Upper lobe of right lung (tissue), 1 donor: Measurements from ENCODE around the gene NEGR1. TPM values are rescaled to one million over a fixed set of nuclear protein-coding genes. Genes with fewer than 3 reads are reported as not detected.

Experiments used
- ATAC-seq: fragments of 200-7000 bp; cut with Tn5 transposase; one replicate; pipeline ENCODE4 v1.9.1; 2020; ENCODE audit warnings: mild to moderate bottlenecking, moderate library complexity
- DNase-seq: peaks from one replicate; pipeline ENCODE4 v3.0.0-alpha.2; 2020
- H3K27ac ChIP-seq: fragments of 200-600 bp; one replicate; pipeline ENCODE4 v1.8.0; 2022
- H3K27me3 ChIP-seq: fragments of 200-600 bp; one replicate; pipeline ENCODE4 v1.8.0; 2022; ENCODE audit warnings: mild to moderate bottlenecking
- H3K36me3 ChIP-seq: fragments of 200-600 bp; one replicate; pipeline ENCODE4 v1.8.0; 2022
- H3K4me1 ChIP-seq: fragments of 200-600 bp; one replicate; pipeline ENCODE4 v1.8.0; 2022
- H3K4me3 ChIP-seq: fragments of 200-600 bp; one replicate; pipeline ENCODE4 v1.8.0; 2022; ENCODE audit warnings: mild to moderate bottlenecking
- H3K9me3 ChIP-seq: fragments of 200-600 bp; one replicate; pipeline ENCODE4 v1.8.0; 2022
- intact Hi-C: fragments of 100-400 bp; cut with DNase I; formaldehyde crosslinking; loops from one replicate; pipeline ENCODE4 v1.11.0; 2022
- total RNA-seq: library from RNA; stranded (reverse); fragmentation: NEBNext Ultra II Directional; extraction: Animal tissue kit (Norgen Biotek cat#: 25700); gene quantifications from one replicate; pipeline ENCODE4 v1.2.1, GENCODE V29; 2021
- TF ChIP-seq, protein P1 (sequence below): fragments of 200-600 bp; IDR thresholded peaks from one replicate; pipeline ENCODE4 v1.8.0; 2022; ENCODE audit warnings: antibody characterized with exemption
- donor health status: DM: no; HTN: yes; CAD: no; lungs with severe emphysema.

NEGR1 gene
- total RNA-seq, 1 donor from 2014 or later, result 21.4 TPM

DNA sequence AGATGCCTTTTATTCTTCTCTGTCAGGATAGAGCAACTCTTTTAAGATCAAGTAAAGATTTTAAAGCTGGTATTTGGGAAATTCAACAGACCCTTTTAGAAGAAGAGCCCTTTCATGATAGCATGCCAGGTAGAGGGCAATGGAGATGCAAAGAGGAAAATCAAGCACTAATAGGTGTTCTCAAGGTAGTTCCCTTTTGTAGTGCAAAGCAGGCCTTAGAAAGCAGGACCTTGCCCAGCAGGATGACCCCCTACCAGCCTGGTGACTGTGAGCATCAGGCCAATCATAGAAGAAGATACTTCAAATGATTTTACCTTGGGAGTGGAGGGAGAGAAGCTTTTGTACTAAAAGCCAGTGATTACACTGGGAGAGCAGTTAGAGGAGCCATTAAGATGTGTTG, 820.1 kb downstream of the NEGR1 start:
- Histone ChIP-seq H3K27me3 (no peaks in the 10 kb centered on the region), H3K27ac (no peak overlapping the region), H3K4me1 (no peaks in the 10 kb centered on the region), H3K36me3 (no peaks in the 10 kb centered on the region), H3K9me3 (no peaks in the 10 kb centered on the region), H3K4me3 (no peak overlapping the region)
- TF ChIP-seq, protein P1, sequence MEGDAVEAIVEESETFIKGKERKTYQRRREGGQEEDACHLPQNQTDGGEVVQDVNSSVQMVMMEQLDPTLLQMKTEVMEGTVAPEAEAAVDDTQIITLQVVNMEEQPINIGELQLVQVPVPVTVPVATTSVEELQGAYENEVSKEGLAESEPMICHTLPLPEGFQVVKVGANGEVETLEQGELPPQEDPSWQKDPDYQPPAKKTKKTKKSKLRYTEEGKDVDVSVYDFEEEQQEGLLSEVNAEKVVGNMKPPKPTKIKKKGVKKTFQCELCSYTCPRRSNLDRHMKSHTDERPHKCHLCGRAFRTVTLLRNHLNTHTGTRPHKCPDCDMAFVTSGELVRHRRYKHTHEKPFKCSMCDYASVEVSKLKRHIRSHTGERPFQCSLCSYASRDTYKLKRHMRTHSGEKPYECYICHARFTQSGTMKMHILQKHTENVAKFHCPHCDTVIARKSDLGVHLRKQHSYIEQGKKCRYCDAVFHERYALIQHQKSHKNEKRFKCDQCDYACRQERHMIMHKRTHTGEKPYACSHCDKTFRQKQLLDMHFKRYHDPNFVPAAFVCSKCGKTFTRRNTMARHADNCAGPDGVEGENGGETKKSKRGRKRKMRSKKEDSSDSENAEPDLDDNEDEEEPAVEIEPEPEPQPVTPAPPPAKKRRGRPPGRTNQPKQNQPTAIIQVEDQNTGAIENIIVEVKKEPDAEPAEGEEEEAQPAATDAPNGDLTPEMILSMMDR, result no peak
- DNase-seq (no peak), ATAC-seq (no peak)
- intact Hi-C loops, result no loop called here

DNA sequence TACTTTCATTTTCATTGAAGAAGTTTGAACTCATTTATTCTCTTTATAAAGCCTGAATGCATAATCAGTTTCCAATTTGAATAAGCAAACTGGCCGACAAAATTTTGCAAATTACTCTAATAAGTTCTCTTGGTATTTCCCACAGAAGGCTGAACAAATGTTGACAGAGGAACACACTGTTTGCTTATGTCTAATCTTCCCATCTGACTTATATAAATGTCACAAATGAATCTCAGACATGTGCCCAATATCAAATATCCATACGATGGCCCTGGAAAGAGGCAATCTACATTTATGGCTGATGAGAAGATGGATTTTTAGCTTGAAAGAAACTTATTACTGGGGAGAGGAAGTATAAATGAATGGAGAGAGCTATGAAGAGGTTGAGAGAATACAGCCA, 820.9 kb downstream of the NEGR1 start:
- no peak for ATAC-seq
- no peaks in the 10 kb centered on the region for H3K36me3 ChIP-seq

DNA sequence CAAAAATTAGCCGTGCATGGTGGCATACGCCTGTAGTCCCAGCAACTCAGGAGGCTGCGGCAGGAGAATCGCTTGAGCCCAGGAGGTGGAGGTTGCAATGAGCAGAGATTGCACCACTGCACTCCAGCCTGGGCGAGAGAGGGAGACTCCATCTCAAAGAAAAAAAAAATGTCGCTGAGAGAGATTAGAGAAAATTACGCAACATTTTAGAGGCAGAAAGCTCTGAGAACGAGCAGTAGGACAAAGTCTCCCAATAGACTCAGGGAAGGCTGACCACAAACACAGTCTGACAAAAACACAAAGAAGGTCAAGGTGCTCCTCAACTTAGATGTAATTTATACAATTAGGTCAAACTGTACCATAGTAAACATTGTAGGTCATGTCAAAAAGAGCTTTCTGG, 833.9 kb downstream of the NEGR1 start:
- Histone ChIP-seq H3K27ac (no peak overlapping the region), H3K4me1 (no peaks in the 10 kb centered on the region), H3K27me3 (no peaks in the 10 kb centered on the region), H3K9me3 (no peaks in the 10 kb centered on the region), H3K4me3 (no peak overlapping the region), H3K36me3 (no peaks in the 10 kb centered on the region)
- no peak for DNase-seq
- TF ChIP-seq, protein P1, result no peak
- no peak for ATAC-seq
- intact Hi-C loops, result no loop called here

More for the DNA sequence above, 820.9 kb downstream of the NEGR1 start:
- Histone ChIP-seq H3K4me3 (no peak overlapping the region), H3K27ac (no peak overlapping the region), H3K9me3 (no peaks in the 10 kb centered on the region), H3K27me3 (no peaks in the 10 kb centered on the region), H3K4me1 (no peaks in the 10 kb centered on the region)
- intact Hi-C loops, result no loop called here
- TF ChIP-seq, protein P1, result no peak
- DNase-seq, result no peak

DNA sequence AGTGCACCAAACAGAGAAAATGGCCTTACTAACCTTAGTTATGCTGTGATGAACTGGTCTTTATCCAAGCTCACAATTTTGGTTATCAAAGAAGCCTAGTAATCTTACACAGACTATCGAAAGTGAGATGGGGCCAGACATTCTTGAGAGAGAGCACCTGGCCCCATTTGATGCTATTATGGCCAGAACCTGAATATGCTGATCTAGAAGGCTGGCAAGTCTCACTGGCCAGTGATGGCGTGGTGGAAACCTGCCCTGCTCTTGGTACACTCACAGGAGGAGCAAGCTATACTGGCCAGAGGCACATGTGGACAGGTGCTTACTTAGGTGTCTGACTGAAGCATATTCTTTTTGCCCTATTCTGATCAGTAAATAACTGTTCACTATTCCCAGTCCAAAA, 843.7 kb downstream of the NEGR1 start:
- no peak overlapping the region for H3K4me3 ChIP-seq
- no peaks in the 10 kb centered on the region for H3K36me3 ChIP-seq
- TF ChIP-seq, protein P1, result no peak
- no peak for DNase-seq
- ATAC-seq, result no peak
- no peak overlapping the region for H3K27ac ChIP-seq
- H3K4me1 ChIP-seq, result no peaks in the 10 kb centered on the region
- H3K27me3 ChIP-seq, result no peaks in the 10 kb centered on the region
- no peaks in the 10 kb centered on the region for H3K9me3 ChIP-seq
- intact Hi-C loops, result no loop called here

DNA sequence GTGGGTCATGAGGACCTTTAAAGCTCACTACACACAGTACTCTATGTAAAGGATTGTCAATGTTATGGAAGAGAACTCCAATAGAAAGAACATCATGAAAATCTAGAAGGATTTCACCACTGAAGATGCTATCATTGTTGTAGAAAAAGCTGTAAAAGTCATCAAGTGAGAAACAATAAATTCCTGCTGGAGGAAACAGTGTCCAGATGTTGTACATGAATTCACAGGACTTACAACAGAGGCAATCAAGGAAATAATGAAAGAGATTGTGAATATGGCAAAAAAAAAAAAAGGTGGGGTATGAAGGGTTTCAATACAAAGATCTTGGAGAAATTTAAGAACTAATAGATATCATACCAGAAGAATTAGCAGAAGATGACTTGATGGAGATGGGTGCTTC, 846.4 kb downstream of the NEGR1 start:
- ATAC-seq (no peak), DNase-seq (no peak)
- no peaks in the 10 kb centered on the region for H3K27me3 ChIP-seq
- H3K4me1 ChIP-seq, result no peaks in the 10 kb centered on the region
- no peak overlapping the region for H3K4me3 ChIP-seq
- H3K27ac ChIP-seq, result no peak overlapping the region
- TF ChIP-seq, protein P1, result no peak
- H3K9me3 ChIP-seq, result no peaks in the 10 kb centered on the region
- intact Hi-C loops, result no loop called here
- no peaks in the 10 kb centered on the region for H3K36me3 ChIP-seq

DNA sequence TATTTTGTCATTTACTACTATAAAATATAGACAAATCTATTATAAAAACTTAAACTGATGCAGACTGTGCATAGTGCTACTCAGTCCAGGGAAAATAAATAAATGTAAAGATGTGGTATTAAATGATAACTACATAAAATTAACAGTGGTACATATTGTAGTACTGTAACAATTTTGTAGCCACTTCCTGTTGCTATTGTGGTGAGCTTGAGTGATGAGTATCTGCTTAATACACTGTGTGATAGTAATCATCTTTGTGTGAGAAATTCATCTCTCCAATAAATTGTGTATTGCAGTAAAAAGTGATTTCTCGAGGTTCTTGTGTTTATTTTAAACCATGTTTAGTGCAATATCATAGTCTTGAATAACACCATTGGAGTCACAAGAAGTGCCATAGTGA, 848.1 kb downstream of the NEGR1 start:
- Histone ChIP-seq H3K9me3 (no peaks in the 10 kb centered on the region), H3K27me3 (no peaks in the 10 kb centered on the region), H3K36me3 (no peaks in the 10 kb centered on the region), H3K27ac (no peak overlapping the region), H3K4me1 (no peaks in the 10 kb centered on the region), H3K4me3 (no peak overlapping the region)
- ATAC-seq, result no peak
- TF ChIP-seq, protein P1, result no peak
- no peak for DNase-seq
- intact Hi-C loops, result no loop called here
